Stimulated activated CD4-positive, alpha-beta T cell treated with anti-CD3 and anti-CD28 coated beads, Interleukin-15, amount 100 ng/mL, for 24 hours (primary cell): Measurements from ENCODE around the gene MAP3K9.

Source experiments
- DNase-seq: peaks from one replicate; pipeline ENCODE4 v3.0.0-alpha.2; 2020

Gene MAP3K9

DNA sequence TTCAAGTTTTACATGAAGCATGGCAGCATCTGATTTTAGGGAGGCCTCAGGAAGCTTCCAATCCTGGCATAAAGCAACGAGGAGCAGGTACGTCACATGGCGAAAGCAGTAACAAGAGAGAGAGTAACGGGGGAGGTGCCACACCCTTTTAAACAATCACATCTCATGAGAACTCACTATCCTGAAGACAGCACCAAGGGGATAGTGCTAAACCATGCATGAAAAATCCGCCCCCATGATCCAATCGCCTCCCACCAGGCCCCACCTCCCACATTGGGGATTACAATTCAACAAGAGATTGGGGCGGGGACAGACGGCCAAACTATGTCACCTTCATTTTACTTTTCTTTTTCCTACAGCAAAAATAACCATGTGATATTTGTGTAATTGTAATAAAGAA lies 7.2 kb upstream of the MAP3K9 start:
- DNase-seq, result no peak

DNA sequence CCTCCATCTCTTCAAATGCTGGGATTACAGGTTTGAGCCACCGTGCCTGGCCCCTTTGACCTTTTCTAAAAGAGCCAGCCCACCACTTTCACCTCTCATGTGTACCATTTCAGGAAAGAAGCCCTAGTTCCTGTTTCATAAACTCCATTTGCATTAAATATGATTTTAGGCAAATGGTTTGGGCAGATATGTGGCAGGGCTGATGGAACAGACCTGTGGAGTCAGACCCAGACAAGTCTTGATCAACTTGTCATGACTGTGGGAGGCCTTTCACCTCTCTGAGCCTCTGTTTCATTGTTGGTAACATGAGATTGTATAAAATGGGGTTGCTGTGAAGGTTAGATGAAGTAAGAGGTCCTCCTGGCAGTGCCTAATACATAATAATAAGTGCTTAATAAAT lies 5.2 kb upstream of the MAP3K9 start:
- DNase-seq, result no peak

DNA sequence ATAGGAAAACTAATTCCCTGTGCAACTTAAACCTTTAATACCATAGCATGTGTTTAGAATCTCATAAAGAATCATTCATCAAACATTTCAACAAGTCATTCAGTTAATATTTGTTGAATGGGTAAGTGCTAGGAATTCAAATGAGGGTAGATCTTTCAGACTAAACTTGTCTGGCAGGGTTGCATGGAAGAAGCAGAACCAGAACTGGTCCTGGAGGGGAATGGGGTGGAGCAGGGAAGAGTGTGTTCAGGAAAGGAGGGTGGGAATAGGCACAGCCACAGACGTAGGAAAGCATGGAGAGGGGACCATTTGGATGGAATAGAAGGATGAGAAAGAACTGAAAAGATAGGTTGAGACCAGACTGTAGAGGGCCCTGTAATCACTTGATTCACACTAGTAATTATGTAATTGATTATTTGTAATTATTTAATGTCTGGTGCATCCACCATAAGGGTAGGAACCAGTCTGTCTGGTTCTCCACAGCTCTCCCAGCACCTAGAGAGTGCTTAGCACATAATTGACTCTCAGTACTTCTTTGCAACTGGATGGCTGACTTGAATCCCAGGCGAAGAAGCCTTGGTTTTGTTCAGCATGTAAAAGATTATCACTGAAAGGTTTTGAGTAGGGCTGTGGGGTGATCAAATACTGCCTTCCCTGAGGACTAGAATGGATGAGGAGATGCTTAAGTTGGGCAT lies 3.0 kb upstream of the MAP3K9 start:
- no peak for DNase-seq

DNA sequence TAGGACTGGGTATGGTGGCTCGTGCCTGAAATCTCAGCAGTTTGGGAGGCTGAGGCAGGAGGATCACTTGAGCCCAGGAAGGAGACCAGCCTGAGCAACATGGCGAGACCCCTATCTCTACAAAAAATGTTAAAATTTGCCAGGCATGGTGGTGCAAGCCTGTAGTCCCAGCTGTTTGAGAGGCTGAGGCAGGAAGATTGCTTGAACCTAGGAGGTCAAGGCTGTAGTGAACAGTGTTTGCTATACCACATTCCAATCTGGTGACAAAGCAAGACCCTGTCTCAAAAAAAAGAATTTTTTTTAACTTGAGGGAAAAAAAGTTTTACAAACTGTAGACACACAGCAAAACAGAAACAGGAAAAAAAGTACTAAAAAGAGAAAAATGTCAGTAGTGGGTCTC lies 2.3 kb upstream of the MAP3K9 start:
- DNase-seq, result no peak

DNA sequence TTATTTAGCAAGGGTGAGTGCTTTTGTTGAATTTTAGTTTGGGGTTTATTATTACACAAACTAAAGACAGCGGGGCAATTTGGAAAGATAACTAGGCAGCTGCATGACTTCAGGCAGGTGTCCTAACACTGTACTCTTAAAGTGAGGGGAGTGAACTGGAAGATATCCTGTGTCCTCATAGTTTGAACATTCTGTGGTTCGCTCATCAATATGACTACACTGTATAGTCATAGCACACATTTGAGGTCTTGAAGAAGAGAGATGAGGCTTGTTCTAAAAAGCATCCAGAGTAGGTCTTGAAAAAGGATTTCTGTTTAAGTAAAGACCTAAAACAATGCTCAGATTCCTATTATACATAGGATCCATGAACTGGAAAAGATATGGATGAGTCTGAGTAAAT lies 1.7 kb upstream of the MAP3K9 start:
- DNase-seq, result no peak

DNA sequence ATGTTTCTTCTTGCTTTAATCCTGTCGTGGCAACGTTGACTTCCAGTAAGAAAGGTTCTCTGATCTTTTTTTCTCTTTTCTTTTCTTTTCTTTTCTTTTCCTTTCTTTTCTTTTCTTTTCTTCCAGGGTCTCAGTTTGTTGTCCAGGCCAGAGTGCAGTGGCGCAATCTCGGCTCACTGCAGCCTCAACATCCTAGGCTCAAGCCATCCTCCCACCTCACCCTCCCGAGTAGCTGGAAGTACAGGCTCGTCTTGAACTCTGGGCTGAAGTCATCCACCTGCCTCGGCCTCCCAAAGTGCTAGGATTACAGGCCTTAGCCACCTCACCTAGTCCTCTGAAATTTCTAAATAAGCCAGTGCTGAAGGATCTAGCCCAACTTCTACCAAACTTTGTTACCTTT lies 1.3 kb upstream of the MAP3K9 start:
- DNase-seq, result no peak

DNA sequence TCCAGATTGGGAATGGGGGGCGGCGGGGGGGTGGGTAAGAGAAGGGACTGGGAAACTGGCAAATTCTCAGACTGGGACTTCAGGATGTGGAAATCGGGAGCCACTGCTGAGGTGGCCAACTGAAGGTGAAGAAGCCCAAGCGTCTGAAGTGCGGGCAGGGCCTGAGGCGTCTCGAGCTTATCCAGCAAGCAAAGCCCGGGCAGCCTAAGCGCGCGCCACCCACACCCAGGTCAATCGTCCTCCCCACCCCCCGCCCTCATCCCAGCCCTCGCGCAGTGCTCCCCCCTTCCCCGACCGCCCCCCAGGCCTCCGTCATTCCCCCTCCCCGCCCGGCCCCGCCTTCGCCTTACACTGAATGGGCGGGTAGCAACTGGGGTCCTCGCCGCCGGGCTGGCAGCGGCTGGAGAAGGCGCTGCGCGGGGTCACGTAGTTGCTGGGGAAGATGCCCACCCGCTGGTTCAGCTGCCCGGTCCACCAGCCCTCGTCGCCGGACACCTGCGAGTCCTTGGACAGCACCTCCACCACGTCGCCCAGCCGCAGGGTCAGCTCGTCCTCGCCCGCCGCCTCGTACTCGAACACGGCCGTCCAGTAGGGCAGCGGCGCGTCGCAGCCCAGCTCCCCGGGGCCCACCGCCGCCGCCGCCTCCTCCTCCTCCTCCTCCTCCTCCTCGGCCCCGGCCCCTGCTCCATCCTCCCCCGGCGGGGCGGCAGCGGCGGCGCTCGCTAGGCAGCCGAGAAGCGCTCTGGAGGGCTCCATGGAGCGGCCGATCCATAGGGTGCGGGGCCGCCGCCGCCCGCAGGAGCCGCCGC lies 693 bp downstream of the MAP3K9 start:
- peak; percentile 60 for DNase-seq

DNA sequence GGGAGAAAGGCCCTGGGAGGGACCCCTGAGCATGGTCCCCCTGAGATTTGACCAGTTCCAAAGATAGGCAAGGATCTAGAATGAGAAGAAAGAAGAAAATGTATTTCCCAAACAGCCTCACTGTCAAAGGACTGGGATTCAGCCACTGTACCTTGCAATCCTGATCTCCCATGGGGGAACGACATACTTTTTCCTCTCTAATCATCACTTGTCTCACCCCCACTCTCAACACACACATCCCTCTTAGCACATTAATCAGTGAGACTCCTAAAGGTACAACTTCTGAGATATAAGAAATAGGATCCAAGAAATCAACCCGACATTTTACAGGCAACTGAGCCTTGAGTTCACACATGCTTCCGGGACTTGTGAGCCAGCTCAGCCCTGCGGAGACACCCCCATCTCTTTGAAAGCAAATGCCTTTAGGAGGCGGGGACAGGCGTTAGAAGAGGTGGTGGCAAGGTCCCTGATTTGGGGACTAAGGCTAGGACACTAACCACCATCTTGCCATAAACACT lies 1.4 kb downstream of the MAP3K9 start:
- peak; percentile 73 for DNase-seq

DNA sequence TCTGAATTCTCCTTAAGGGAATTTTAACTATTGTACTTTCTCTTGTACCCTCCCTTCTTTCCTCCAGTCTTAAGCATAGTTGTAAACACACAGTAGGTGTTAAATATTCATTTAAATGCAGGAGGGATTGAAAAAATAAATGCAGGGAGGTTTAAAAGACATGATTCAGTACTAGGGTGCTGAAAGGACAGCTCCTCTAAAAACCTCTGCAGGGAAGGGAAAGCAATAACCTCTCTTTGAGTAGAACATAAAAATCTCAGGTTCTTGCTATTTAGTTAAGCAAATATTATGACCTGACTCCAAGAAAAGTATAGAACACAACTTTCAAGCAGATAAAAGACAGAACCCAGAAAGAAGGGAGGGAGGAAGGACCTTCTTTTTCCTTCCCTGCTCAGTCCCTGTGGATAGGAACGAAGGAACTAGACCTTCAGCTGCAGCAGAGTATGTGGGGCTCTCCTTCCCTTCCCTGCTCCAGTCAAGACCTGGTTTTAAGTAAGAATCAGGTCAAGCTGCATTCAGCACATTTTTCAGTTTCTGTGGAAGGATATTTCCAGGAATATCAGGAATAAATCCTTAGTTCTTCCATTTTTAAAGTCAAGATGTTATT lies 4.7 kb downstream of the MAP3K9 start:
- no peak for DNase-seq

DNA sequence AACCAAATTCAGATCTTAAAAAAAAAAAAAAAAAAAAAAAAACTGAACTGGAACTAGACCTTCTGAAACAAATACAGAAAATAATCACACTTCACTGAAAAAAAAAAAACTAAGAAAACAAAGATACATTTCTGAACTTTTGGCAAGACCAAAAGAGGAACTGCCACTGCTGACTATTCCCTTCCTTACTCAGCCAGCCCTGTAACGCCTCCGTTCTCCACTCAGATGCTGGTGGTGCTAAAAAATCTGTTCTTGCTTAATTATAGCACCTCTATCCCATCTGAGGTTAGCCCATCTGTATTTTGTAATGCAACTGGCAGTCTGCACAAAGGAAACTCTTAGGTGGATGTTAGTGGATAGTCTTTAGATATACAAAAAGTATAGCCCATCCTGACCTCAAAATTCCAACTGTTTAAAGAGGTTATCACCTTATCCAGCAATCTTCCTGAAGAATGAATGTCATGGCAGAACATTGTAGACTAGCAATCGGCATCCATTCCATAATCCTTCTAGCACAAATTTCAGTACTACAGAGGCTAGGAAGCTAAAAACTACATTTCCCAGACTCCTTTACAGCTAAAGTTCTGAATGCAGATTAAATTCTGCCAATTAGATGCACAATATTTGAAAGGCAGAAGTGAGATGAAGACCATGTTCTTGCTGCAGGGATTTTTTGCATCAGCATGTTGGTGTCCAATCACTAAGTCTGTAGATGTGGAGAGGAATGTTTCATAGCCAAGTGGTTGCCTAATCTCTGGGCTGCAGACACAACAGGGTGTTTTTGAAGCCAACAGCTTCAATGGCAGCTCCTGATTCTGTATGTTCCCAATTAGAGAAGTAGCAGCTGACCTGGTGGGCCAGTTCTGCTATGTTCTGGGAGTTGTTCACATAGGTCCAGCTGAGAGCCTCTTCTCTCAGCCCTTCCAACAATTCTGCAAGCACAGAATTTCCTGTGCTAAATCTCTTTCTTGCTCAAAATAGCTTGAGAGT lies 5.7 kb downstream of the MAP3K9 start:
- DNase-seq, result no peak

DNA sequence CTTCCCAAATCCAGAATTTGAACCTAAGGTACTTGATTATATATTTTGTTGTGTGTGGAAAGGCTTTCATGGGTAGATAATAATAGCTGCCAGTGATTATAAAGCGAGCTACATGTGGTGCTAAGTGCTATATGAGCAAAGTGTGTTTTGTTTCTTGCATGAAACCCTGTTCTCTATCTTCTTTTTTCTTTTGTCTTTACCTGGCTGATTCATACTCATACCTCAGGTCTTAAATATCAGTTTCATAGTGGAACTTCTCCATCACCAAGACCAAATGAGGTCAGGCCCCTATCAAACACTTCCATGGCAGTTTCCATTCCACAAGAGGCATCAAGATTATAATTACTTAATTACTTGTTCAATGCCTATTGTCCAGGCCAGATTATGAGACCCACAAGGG lies 6.9 kb downstream of the MAP3K9 start:
- DNase-seq, result no peak

DNA sequence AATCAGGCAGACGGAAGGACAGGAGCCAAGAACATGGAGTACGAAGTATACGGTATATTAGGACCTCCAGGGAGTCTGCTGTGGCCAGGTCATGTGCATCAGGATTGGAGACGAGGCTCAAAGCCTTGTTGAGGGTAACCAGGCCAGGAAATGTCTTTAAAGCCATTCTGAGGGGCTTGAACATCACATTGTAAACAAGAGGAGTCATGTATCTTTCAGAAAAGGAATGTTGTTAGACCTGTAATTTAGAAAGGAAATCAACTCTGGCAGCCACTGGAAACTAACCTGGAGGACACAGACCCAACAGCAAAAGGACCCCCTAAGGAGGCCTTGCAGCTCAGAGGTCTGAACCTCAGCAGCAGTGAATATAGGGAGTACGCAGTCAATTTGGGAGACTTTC lies 7.5 kb downstream of the MAP3K9 start:
- DNase-seq, result no peak

DNA sequence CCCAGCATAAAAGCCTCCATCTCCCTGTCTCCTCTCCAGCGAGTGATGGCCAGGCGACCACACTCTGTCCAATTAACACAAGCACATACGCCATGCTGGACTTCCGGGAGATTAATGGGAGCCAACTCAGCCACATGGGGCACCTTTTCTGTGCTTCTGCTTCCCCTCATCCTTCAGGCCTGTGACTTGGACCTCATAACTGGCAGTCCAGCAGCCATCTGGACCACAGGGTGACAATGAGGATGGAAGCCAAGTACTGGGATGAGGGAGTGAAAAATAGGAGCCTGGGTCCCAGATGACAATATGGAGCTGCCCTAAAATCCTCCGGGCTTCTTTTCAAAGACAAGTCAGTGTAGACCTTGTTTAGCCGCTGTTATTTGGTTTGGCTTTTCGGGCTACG lies 12.8 kb downstream of the MAP3K9 start:
- no peak for DNase-seq

DNA sequence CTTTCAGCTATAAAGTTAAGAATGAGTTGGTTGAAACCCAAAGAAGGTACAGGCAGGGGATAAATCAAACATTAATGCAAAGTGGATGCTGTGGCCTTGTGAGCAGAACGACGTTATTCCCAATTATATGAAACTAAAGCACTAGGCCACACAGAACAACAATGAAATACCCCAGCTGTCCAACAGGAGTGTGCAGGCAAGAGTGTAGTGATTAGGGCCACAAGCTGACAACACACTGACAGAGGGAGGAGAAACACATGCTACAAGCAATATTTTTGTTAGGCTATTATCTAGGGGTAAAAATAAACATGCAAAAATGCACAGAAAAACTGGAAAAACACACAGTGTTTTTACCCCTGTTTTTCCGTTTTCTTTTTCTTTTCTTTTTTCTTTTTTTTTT lies 15.0 kb downstream of the MAP3K9 start:
- no peak for DNase-seq

DNA sequence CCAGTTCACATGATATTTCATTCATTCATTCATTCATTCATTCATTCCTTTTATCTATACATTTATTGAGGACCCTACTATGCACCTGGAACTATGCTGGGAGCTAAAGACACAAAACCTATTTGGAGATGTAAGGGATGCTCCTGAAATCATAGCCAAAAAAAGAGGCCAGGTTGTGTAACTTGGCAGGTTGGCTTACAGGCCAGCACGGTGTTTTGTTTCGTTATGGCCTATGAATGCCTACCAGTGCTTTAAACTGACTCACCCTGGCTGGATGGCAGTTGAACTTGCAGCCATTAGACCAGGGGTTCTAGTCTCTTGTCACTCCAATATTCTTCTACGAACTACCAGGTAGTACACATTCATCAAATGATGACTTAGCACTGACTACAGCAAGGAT lies 15.7 kb downstream of the MAP3K9 start:
- no peak for DNase-seq

DNA sequence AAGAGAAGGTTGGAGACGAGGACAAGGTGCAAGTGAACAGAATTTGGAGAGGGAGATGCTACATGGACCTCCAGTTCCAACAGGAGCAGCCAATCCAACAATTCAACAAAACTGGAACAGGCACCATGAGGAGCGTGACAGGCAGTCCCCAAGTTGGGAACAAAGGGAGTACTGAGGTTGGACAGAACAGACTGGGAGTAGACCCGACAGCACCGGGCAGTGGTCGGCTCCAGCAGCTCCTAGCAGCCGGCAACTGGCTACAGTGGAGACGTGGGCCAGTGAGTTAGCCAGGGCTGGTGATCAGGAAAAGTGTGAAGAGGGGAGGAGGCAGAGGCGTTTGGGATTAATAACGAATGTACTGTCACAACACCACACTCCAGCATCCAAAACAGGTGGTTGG lies 16.4 kb downstream of the MAP3K9 start:
- DNase-seq, result no peak

DNA sequence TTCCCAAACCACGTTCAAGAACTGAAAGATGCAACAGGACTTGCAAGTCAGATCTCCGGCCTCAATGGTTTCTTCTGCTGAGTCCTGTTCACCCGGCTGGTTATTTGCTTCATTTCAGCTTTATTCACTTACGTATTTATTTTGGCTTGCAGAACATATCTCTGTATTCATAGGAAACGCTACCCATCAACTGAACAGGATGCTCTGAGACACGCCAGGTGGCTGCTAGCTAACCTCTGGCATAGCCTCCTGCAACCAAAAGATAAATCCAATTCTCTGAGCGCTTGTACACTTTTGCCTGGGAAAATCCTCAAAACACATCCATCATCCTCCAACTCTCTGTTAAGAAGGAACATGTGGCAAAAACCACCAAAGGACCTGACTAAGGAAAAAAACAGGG lies 17.3 kb downstream of the MAP3K9 start:
- no peak for DNase-seq

DNA sequence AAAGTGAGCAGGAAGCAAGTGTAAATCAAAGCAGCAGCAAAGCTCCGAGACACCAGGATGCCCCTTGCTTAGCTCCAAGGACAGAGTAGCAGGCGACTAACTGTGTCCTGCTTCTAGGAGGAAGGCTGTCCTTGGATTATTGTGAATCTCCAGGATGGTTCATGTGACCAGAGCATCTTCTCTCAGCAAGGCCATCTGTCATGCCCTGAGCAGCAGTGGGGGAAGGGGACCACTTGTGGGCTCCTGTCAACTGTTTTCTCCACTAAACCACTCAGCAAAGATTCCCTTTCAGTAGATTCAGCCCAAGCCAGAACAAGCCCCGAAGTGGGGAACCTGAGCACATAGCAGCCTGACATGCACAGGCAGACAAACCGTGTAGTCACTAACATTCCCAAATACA lies 19.4 kb downstream of the MAP3K9 start:
- DNase-seq, result no peak

DNA sequence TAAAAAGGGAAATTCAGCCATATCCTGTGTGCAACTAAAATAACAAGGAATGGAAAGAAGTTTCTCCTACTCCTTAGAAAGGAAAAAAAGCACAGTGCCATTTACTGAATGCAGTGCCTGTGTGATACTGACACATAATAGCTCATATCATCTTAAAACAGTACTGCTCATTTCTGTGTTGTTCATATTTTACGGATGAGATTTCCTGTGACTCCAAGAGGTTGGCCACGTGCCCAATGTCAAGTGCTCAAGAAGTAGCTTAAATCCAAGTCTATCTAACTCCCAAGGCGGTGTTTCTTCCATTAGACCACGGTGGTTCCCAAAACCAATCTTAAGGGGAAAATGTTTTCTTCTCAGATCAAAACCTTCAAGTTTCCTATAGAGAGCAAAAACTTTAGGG lies 20.0 kb downstream of the MAP3K9 start:
- no peak for DNase-seq

DNA sequence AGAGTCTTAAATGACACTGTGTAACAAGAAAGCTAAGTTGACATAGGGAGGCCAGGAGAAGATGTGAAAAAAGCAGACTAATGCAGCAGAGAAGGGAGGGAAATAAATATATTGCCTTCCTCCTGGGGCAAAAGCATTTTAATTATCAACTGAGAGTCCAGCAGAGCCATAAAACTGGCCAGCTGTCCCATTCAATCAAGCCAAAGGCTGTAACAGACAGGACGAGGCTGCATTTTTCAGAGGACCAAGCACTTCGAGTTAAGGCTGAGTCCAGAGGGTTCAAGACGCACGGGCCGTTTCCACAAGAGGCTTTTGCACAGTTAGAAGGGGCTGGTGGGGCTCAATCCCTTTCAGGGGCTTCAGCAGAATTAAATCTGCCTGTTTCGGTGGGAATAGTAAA lies 20.4 kb downstream of the MAP3K9 start:
- no peak for DNase-seq

DNA sequence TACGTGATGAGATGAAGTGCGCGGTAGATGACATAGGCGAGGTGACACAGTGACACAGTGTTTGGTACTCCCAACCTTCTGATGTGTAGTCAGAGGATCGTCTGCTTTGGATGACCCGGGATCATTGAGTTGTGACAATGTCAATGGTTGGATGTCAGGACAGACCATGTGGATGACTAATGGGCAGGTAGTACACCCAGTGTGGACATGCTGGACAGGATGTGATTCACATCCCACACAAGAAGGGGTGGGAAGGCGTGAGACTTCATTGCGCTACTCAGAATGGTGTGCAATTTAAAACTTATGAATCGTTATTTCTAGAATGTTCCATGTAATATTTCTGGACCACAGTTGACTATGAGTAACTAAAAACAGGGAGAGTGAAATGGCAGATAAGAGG lies 23.8 kb downstream of the MAP3K9 start:
- DNase-seq, result no peak

DNA sequence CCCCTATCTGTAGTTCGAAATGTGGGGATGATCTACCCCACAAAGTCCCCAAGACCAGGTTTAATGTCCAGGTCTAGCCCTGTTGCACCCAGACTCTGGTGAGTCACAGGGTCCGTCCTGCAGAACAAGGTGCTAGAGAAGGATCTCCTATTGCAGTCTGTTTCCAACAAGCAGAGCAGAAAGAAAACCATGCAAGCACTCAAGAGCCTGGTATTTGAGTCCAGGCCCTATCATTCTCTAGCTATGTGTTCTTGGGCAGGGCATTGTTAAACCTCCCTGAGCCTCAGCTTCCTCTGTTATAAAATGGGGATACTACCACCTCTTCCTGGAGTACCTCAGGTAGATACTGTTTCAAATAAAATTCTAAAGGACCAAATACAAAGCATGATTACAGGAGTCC lies 24.4 kb downstream of the MAP3K9 start:
- no peak for DNase-seq

DNA sequence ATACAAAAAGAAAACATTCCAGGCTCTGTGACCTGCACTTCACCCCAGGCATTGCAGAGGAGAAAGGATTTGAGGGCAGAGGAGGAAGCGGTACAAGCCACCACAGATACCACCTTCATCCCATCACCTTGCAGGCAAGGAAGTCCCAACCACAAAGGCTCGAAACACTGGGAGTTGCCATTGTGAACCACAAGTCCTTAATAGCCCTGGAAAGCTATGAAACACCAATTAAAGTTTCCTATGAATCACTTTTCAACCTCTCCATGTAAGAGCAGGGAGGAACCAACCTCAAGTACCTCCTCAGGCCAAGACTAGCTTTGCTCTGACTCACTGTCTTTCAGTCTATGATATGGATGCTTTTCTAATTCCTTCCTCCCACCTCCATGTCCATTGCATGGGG lies 27.0 kb downstream of the MAP3K9 start:
- peak; percentile 33 for DNase-seq
